Astrocyte (in vitro differentiated cells and primary cell): ENCODE measurements around the gene KCNJ16.

Experiments used
- CTCF ChIP-seq: IDR thresholded peaks from 2 replicates; pipeline ENCODE4 v1.5.1; 2011; ENCODE audit warnings: low read depth, mild to moderate bottlenecking, inconsistent platforms, low read length, moderate library complexity; ENCODE audit not compliant: insufficient read depth
- EZH2 ChIP-seq: IDR thresholded peaks from 2 replicates; pipeline ENCODE4 v1.6.1; 2012; ENCODE audit warnings: mild to moderate bottlenecking, low read length, inconsistent platforms; ENCODE audit not compliant: insufficient read depth

GRCh38 chr17:70120425-70120824 lies 45.4 kb downstream of the KCNJ16 start:
- TF ChIP-seq EZH2 (no peak), CTCF (no peak)
